HEK293T (cell line): ENCODE results near the gene LMO7.
A peak's percentile ranks its signal among the peaks of the same experiment; 100 is the strongest.
"Not testable (repeated sequence)": the region's sequence is repeated elsewhere in the genome, so short reads cannot be mapped to it uniquely, and the experiment has no call there.

Experiments used
- CTCF ChIA-PET: fragments of 350-600 bp; formaldehyde crosslinking; extraction: SDS; loops from one replicate; lab custom pipeline; 2021; ENCODE audit warnings: antibody characterized with exemption, inconsistent platforms; lab: Yijun Ruan, JAX
- POLR2A ChIA-PET: fragments of 350-600 bp; formaldehyde crosslinking; extraction: SDS; loops from one replicate; lab custom pipeline; 2020; ENCODE audit warnings: antibody characterized with exemption, inconsistent platforms; lab: Yijun Ruan, JAX
- DNase-seq: peaks from one replicate; pipeline ENCODE4 v3.0.0; 2012; ENCODE audit warnings: mixed read lengths; ENCODE audit errors: extremely low spot score
- ARNT ChIP-seq: fragments of 450-650 bp; IDR thresholded peaks from 2 replicates; pipeline ENCODE4 v1.6.1; 2017; ENCODE audit warnings: mild to moderate bottlenecking
- BHLHE40 ChIP-seq: fragments of 450-650 bp; IDR thresholded peaks from 2 replicates; pipeline ENCODE4 v1.6.1; 2016; ENCODE audit warnings: mild to moderate bottlenecking, moderate library complexity, borderline replicate concordance
- CTBP1 ChIP-seq: fragments of 450-650 bp; IDR thresholded peaks from 2 replicates; pipeline ENCODE4 v1.6.1; 2016; ENCODE audit warnings: borderline replicate concordance
- ELF4 ChIP-seq: fragments of 450-650 bp; IDR thresholded peaks from 2 replicates; pipeline ENCODE4 v1.6.1; 2017; ENCODE audit warnings: antibody characterized with exemption
- FOXA1 ChIP-seq: fragments of 450-650 bp; IDR thresholded peaks from 2 replicates; pipeline ENCODE4 v1.6.1; 2016; ENCODE audit warnings: mild to moderate bottlenecking
- FOXK2 ChIP-seq: fragments of 450-650 bp; IDR thresholded peaks from 2 replicates; pipeline ENCODE4 v1.6.1; 2016; ENCODE audit warnings: mild to moderate bottlenecking
- FOXM1 ChIP-seq: fragments of 450-650 bp; IDR thresholded peaks from 2 replicates; pipeline ENCODE4 v1.6.1; 2017; ENCODE audit warnings: mild to moderate bottlenecking, borderline replicate concordance
- HDGF ChIP-seq: fragments of 450-650 bp; IDR thresholded peaks from 2 replicates; pipeline ENCODE4 v1.6.1; 2017; ENCODE audit warnings: antibody characterized with exemption, borderline replicate concordance
- L3MBTL2 ChIP-seq: fragments of 450-650 bp; conservative IDR thresholded peaks from 2 replicates; pipeline ENCODE4 v1.6.1; 2016; ENCODE audit warnings: mild to moderate bottlenecking
- LEF1 ChIP-seq: fragments of 450-650 bp; IDR thresholded peaks from 2 replicates; pipeline ENCODE4 v1.6.1; 2017; ENCODE audit warnings: mild to moderate bottlenecking, borderline replicate concordance
- NFRKB ChIP-seq: fragments of 450-650 bp; IDR thresholded peaks from 2 replicates; pipeline ENCODE4 v1.6.1; 2016; ENCODE audit warnings: mild to moderate bottlenecking, moderate library complexity
- SP1 ChIP-seq: fragments of 450-650 bp; IDR thresholded peaks from 2 replicates; pipeline ENCODE4 v1.6.1; 2017
- SUZ12 ChIP-seq: fragments of 450-650 bp; IDR thresholded peaks from 2 replicates; pipeline ENCODE4 v1.6.1; 2016; ENCODE audit warnings: mild to moderate bottlenecking
- TARDBP ChIP-seq: fragments of 450-650 bp; IDR thresholded peaks from 2 replicates; pipeline ENCODE4 v1.6.1; 2016
- ZNF384 ChIP-seq: fragments of 450-650 bp; IDR thresholded peaks from 2 replicates; pipeline ENCODE4 v1.6.1; 2016
- TF ChIP-seq, protein P1 (sequence below): fragments of 450-650 bp; IDR thresholded peaks from 2 replicates; pipeline ENCODE4 v1.6.1; 2016

The LMO7 gene

DNA sequence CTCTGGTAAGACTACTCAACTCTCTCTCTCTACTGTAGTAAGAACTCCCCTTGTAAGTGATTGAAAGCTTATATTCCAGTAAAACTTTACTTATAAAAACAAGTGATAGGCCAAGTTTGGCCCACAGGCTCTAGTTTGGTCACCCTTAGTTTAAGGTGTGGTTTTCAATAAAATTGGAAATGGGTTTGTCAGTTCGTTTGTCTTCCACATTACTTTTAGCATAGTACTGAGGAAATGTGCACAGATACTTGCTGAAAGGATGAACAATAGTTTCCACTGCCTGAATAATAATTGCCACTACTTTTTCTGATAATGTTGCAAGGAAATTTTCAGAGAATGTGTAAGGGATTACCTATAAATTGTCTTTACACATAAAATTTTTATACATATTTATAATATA lies 54.5 kb downstream of the LMO7 start:
- CTCF ChIA-PET, result no interaction called here
- POLR2A ChIA-PET, result no interaction called here
- no peak for TF ChIP-seq ARNT
- no peak for TF ChIP-seq L3MBTL2
- no peak for TF ChIP-seq SP1
- TF ChIP-seq ZNF384, result no peak
- DNase-seq, result no peak

DNA sequence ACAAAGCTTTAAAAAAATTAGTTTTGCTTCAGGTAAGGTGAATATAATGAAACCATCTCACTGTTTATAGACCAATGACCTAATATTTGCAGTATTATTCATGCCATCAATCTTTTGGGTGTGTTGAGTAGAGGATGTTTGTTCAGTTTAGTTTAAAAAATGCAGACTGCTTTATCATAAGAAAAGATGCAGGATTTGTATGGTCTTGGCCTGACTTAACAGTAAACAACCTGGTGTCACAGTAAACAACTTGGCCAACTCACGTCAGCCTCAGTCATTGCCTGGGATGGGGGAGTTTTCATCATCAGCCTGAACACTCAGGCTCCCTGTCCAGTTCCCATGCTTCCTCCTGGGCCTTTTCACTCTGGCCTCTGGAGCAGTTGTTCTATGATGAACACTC lies 55.1 kb downstream of the LMO7 start:
- ChIA-PET POLR2A (no interaction called here), CTCF (interaction anchor here (1.7 kb wide), 1 partner anchor 1212 kb away, joined by 4 read pairs; no protein-coding TSS in a partner anchor)
- DNase-seq, result no peak
- TF ChIP-seq HDGF, result no peak
- TF ChIP-seq ELF4, result no peak
- no peak for TF ChIP-seq BHLHE40
- TF ChIP-seq SUZ12, result no peak
- no peak for TF ChIP-seq SP1
- TF ChIP-seq ZNF384, result no peak
- TF ChIP-seq NFRKB, result no peak
- TF ChIP-seq CTBP1, result no peak
- no peak for TF ChIP-seq ARNT
- TF ChIP-seq L3MBTL2, result no peak
- TF ChIP-seq FOXM1, result no peak
- no peak for TF ChIP-seq FOXK2
- TF ChIP-seq, protein P1, sequence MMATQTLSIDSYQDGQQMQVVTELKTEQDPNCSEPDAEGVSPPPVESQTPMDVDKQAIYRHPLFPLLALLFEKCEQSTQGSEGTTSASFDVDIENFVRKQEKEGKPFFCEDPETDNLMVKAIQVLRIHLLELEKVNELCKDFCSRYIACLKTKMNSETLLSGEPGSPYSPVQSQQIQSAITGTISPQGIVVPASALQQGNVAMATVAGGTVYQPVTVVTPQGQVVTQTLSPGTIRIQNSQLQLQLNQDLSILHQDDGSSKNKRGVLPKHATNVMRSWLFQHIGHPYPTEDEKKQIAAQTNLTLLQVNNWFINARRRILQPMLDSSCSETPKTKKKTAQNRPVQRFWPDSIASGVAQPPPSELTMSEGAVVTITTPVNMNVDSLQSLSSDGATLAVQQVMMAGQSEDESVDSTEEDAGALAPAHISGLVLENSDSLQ, result no peak
- TF ChIP-seq TARDBP, result no peak
- TF ChIP-seq FOXA1, result no peak
- no peak for TF ChIP-seq LEF1

DNA sequence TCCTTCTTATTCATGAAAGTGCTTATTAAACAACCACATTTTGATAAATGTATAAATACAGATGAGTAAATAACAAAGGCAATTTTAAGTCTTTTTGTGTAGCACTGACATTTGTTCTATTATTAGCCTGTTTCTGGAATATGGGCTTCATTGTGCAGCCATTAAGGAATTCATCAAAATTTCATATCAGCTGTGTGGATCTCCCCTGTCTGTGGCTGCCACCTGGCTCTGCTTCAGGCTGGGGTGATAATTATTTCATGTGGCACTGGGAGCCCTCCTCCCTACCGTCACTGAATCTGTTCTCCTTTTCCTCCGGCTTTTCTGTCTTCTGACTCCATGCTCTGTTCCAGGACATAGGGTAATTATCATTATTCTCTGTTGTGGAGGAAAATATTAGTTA lies 57.1 kb downstream of the LMO7 start:
- POLR2A ChIA-PET, result no interaction called here
- CTCF ChIA-PET, result interaction anchor here (1.0 kb wide), 1 partner anchor 22 kb away, joined by 3 read pairs; no protein-coding TSS in a partner anchor
- TF ChIP-seq SUZ12 (no peak), TARDBP (no peak), LEF1 (no peak), L3MBTL2 (no peak), BHLHE40 (no peak), ELF4 (no peak), FOXK2 (no peak), ZNF384 (no peak), ARNT (no peak)
- TF ChIP-seq, protein P1, result no peak

GRCh38 chr13:75694722-75695121 lies 58.6 kb downstream of the LMO7 start:
- POLR2A ChIA-PET, result no interaction called here
- CTCF ChIA-PET, result interaction anchor here (1.6 to 3.3 kb wide), 5 partner anchors 18 to 105 kb away, joined by 4 to 34 read pairs (median 10); no protein-coding TSS in a partner anchor
- no peak for DNase-seq
- TF ChIP-seq CTBP1, result no peak
- no peak for TF ChIP-seq LEF1
- TF ChIP-seq L3MBTL2, result no peak
- no peak for TF ChIP-seq SUZ12
- TF ChIP-seq ZNF384, result no peak
- no peak for TF ChIP-seq NFRKB
- TF ChIP-seq SP1, result no peak
- no peak for TF ChIP-seq FOXA1
- TF ChIP-seq ELF4, result no peak

More for the DNA sequence above, 57.1 kb downstream of the LMO7 start:
- DNase-seq, result no peak

- POLR2A ChIA-PET, result not testable (repeated sequence)
- peak; percentile 82 for DNase-seq
- CTCF ChIA-PET, result interaction anchor here (0.5 to 3.5 kb wide), 57 partner anchors 9 to 1308 kb away, joined by 3 to 34 read pairs (median 4); no protein-coding TSS in a partner anchor
Observed at GRCh38 chr13:75695908-75696307, 59.8 kb downstream of the LMO7 start.

DNA sequence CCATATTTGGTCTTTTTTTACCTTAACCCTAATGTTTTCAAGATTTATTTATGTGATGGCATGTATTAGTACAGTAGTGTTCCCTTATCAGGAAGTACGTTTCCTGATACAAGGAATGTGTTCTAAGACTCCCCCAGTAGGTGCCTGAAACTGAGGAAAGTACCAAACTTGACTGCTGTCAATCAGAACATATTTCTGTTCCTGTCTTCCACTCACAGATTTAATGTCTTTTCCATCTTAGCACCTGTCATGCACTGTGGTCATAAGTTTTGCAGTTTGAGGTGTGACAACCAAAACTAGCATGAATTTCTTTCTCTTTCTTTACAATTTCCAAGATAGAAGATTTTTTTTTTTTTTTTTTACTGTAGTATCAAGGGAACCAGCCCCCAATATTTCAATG lies 62.9 kb downstream of the LMO7 start:
- POLR2A ChIA-PET, result no interaction called here
- CTCF ChIA-PET, result no interaction called here
- TF ChIP-seq FOXM1 (no peak), LEF1 (no peak)
- TF ChIP-seq, protein P1, result peak; percentile 87
- DNase-seq, result no peak

DNA sequence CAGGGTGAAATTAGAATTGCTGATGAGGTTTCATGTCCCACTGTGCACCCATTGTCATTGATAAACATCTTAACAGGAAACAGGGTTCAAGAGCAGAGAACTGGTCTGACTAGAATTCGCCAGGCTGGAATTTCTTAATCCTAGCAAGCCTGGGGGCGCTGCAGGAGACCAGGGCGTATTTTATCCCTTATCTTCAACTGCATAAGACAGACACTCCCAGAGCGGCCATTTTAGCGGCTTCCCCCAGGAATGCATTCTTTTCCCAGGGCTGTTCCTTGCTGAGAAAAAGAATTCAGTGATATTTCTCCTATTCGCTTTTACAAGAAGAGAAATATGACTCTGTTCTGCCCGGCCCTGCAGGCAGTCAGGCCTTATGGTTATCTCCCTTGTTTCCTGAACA lies 63.6 kb downstream of the LMO7 start:
- POLR2A ChIA-PET, CTCF ChIA-PET: not testable (repeated sequence)

GRCh38 chr13:75700552-75700951 lies 64.4 kb downstream of the LMO7 start:
- TF ChIP-seq BHLHE40 (no peak), SUZ12 (no peak), CTBP1 (no peak), FOXA1 (no peak), ARNT (no peak)
- ChIA-PET CTCF (no interaction called here), POLR2A (no interaction called here)
- no peak for DNase-seq

More for the DNA sequence above, 63.6 kb downstream of the LMO7 start:
- not testable (repeated sequence) for DNase-seq
